NCI-H1092 treated with DMSO at 0.1 percent for 48 hours (cell line): ENCODE data around the gene TREM1.
"Not testable (repeated sequence)": the region's sequence is repeated elsewhere in the genome, so short reads cannot be mapped to it uniquely, and the experiment has no call there.

ENCODE experiments used
- DNase-seq: peaks from one replicate; lab custom pipeline; 2025; lab: John Stamatoyannopoulos, UW

TREM1 gene

GRCh38 chr6:41286544-41287346 is at the start of gene TREM1:
TREM1 (minus strand) TSS chr6:41286682; CDS start chr6:41286655, 27 bp downstream.
- DNase-seq = no peak

- no peak for DNase-seq
These were observed 49.5 kb upstream of the TREM1 start for GRCh38 chr6:41335943-41336342.

DNA sequence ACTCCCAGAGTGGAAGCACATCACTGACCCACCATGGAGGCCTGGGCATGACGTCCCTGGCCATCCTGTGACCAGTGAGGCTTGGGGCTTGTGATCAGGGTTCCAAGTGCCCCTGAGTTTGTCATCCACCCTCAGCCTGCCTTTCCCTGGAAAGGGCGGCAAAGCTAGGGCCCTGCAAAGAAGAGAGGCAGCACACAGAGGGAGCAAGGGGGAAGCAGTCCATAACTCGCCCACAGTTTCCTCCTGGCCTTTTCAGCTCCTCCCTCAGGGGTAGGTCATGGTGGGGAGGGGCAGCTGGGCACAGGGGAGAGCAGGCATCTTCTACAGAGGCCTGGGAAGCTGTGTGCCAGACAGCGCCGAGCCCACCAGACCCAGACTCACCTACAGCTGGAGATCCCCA is 48.8 kb upstream of the TREM1 start, which contains the start of gene NCR2:
NCR2 (plus strand) TSS at position 313 of the 400 bp plus-strand sequence. CDS start 269 bp downstream, outside the sequence.
- DNase-seq = no peak

DNA sequence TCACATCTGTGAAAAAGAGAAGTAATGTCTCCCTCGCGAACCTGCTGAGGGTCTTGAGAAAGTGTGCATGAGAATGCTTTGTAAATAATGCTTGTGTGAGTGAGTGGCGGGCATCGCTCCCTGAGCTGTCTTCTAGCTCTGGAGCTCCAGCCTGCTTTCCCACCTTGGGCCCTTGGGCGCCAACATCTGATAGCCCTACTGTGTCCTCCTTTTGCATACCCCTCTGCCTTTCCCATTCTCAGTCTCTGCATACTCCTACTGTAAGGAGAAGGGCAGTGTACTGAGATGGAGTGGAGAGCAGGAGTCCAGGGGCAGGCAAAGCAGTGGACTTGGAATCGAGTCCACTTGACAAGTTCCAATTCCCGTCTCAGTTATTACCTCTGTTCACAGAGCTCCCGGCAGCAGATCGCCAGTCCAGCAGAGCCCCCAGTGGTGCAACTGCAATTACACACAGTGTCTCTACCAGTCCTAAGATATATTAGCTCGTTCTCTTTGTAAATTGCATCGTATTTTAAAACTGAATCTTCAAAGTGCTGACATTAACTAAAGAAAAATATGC is 48.1 kb upstream of the TREM1 start:
- peak; percentile 13 for DNase-seq

- DNase-seq = no peak
These were observed 46.6 kb upstream of the TREM1 start for GRCh38 chr6:41332842-41333736.

DNA sequence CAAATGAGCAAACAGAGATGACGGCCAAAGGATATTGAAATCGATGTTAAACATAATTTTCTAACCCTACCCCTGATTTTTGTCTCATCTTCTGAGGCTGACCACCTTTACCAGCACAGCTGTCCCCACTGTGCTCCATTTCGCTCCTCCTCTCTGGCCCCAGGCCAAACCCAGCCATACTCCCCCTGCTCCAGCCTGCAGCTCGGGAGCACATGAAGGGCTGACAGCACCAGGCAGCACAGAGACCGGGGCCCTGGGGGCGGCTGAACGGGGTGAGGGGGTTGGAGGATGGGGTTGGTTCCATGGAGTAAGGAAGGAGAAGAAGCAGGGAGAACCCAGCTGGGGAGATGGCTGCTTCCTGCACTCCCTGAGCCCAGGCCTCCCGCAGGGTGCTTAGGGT is 45.8 kb upstream of the TREM1 start:
- no peak for DNase-seq

DNA sequence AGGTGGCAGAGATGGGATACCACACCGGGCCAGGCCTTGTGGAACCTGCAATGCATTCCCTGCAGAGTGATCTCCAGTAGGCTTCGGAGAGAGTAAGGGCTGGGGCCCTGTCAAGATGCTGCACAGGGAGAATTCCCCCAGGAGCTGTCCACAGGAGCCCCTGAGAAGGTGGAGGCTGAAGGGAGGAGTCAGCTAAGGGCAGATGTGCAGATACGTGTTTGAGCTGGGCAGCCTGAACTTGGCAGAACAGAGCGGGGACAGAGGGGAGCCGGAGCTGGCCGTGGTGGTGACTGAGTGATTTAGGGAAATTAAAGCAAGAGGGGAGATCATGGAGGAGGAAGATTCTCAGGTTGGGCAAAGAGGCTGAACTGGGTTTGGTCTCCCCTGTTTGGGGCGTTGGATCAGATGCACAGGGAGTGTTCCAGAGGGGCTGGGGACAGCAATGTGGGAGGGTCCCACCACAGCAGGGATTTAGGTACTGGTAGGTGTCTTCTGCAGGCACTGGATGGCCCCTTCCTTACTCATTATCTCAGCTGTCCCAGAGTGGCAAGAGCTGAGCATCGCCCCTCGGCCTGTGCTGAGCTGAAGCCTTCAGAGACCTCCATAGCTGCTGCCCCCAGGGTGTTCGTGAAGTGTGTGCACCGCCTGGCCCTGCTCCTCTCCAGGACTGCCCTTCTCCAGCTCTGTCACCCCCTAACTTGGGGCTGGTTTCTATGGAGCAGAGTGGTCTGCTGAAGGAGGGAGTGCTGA is 45.1 kb upstream of the TREM1 start:
- no peak for DNase-seq

DNA sequence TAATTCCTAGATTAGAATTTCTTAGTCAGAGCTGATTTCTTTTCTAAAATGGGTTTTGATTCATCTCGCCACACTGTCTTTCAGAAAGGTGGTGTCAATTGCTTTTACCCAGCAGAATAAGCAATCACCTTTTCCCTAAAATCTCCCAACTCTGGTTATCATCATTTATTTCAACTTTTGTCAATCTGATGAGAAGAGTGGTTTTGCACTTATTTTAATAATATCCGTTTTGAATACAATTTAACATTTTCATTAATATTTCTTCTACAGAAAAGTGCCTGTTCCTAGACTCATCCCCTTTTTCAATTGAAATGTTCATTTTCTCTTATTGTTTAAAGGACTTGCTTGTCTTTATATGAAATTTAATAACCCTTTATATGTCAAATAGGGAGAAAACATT is 40.7 kb upstream of the TREM1 start:
- no peak for DNase-seq

- no peak for DNase-seq
These were observed 39.6 kb upstream of the TREM1 start for GRCh38 chr6:41326092-41326491.

DNA sequence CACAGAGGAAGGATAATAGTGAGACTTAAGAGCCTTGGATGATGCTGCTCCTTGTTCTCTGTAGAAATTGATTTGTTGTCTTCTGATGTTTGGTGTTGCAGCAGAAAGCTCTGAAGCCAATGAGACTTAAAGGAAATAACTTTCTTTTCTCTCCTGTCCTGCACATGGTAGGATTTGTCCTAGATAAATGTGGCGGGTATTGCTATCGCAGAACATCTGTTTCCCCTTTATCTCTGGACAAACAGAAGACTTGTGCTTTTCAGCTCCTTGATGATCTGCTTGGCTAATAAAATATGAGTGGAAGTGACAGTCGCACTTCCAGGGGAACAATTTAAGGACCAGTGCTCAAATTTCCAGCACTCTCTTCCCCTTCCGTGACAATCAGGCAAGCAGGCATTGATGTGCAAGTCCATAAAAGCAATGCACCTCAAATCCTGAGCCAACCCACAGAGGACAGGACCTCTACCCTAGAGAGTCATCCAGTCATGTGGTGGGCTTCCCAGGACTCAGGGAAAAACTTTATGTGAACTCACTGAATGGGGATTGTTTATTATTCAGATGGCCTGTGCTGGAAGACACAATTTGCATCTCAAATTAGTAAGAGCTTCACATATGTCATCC is 39.1 kb upstream of the TREM1 start:
- no peak for DNase-seq

GRCh38 chr6:41321183-41321582 is 34.7 kb upstream of the TREM1 start:
- no peak for DNase-seq

DNA sequence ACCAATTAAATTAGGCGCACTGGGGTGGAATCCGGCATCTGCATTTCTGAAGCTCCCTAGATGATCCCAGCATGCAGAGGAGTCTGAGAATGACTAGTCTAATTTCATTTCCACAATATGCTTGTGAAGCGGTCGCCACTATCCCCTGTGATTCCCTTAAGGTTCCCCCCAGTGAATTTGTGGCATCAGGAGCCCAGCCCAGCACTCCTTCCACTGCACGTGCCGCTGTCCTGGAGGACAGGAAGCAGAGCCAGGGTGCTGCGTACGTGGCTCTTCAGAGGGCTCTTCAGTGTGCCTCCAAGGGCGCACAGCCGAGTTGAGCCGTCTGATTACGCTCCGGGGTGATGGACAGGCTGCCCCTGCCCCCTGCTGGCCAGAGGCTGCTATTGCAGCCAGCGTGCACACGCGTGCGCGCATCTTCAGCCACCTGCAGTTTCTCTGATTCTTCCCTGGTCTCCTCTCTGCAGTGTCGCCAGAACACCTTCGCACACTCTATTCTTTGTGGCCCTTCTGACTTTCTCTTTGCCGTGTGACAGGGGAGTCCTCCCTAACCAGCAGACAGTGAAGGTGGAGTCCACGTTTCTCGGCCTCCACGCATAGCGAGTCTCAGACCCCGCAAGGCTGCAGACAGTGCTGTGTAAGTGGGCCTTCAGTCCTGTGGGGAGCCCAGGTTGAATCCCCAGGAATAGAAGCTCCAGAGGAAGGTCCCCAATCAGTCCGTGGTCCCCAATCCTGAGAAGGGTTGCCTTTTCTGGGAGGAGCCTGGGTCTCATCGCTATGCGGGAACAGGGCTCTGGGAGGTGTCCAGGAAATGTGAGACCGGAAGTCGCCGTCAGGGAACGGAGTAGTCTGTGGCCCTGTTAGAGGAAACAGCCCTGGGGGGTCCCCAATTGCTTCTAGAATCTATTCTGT is 32.4 kb upstream of the TREM1 start:
- peak; percentile 84 for DNase-seq

GRCh38 chr6:41318261-41318653 is 31.8 kb upstream of the TREM1 start:
- DNase-seq = peak; percentile 30

GRCh38 chr6:41315943-41316620 is 29.6 kb upstream of the TREM1 start:
- DNase-seq = no peak

DNA sequence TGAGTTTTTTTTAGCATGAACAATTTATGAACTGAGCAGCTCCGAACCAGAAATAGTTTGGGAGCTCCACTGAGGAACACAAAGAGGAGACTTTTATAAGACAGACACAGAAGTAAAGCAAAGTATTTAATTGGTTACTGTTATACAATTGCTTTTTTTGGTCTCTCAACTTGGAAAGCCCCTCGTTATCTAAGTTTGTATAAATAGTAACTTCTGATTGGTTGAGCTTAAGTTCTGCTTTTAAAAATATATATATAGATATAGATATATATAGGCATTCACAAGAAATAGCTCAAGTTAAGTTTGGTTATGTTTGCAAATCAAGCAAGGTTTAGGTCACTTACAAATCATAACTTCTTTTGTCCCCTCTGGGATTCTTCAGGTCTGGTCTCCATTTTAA is 28.7 kb upstream of the TREM1 start:
- no peak for DNase-seq

- DNase-seq = peak; percentile 59
These were observed 19.8 kb upstream of the TREM1 start for GRCh38 chr6:41306187-41306854.

DNA sequence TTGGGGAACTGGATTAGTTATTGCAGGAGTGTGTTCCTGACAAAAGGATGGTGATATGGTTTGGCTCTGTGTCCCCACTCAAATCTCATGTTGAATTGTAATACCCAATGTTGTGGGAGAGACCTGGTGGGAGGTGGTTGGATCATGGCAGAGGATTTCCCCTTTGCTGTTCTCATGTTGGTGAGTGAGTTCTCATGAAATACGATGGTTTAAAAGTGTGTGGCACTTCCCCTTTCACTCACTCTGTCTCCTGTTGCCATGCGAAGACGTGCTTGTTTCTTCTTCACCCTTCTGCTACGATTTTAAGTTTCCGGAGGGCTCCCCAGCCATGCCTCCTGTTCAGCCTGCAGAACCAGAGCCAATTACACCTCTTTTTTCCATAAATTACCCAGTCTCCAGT is 16.2 kb upstream of the TREM1 start:
- no peak for DNase-seq

DNA sequence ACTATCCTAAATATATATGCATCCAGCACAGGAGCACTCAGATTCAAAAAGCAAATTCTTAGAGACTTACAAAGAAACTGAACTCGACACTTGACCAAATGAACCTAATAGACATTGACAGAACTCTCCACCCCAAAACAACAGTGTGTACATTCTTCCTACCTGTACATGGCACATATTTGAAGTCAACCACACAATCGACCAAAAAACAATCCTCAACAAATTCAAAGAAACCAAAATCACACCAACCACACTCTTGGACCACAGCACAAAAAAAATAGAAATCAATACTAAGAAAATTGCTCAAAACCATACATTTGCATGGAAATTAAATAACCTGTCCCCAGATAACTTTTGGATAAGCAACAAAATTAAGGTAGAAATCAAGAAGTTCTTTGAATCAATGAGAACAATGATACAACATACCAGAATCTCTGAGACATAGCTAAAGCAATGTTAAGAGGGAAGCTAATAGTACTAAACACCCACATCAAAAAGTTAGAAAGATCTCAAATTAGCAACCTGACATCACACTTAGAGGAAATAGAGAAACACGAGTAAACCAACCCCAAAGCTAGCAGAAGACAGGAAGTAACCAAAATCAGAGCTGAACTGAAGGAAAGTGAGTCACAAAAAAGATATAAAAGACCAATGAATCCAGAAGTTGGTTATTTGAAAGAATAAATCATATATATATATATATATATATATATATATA is 12.5 kb upstream of the TREM1 start:
- DNase-seq = no peak

DNA sequence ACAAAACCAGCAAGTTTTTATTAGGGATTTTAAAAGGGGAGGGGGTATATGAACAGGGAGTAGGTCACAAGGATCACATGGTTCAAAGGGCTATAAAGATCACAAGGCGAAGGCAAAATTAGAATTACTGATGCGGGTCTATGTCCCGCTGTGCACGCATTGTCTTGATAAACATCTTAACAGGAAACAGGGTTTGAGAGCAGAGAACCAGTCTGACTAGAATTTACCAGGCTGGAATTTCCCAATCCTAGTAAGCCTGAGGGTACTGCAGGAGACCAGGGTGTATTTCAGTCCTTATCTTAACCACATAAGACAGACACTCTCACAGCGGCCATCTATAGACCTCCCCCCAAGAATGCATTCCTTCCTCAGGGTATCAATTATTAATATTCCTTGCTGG is 10.8 kb upstream of the TREM1 start:
- DNase-seq = not testable (repeated sequence)
